GM23338 (cell line): ENCODE measurements around the gene SLC26A1. TPM values are rescaled to one million over a fixed set of nuclear protein-coding genes. Genes with fewer than 3 reads are reported as not detected.

Source experiments
- ATAC-seq: fragments of 200-7000 bp; cut with Tn5 transposase; 3 replicates; pipeline ENCODE4 v1.9.1; 2020
- DNase-seq: peaks from one replicate; pipeline ENCODE4 v3.0.0-alpha.2; 2015; ENCODE audit warnings: low spot score
- H2AFZ ChIP-seq: fragments of 200-600 bp; sonication (generic); 2 replicates; pipeline ENCODE4 v1.8.0; 2016; ENCODE audit warnings: antibody characterized with exemption, mild to moderate bottlenecking, moderate library complexity
- H3F3A ChIP-seq: fragments of 200-600 bp; sonication (generic); replicated peaks from 2 replicates; pipeline ENCODE4 v1.8.0; 2017; ENCODE audit warnings: antibody characterized with exemption, mixed run types, low read depth
- H3K27ac ChIP-seq: fragments of 200-600 bp; sonication (generic); 2 replicates; pipeline ENCODE4 v1.6.1; 2016; ENCODE audit warnings: low read depth
- H3K27me3 ChIP-seq: fragments of 200-600 bp; sonication (generic); 2 replicates; pipeline ENCODE4 v1.8.0; 2016; ENCODE audit warnings: mild to moderate bottlenecking, mixed run types, moderate library complexity; ENCODE audit not compliant: insufficient read depth
- H3K36me3 ChIP-seq: fragments of 200-600 bp; sonication (generic); 2 replicates; pipeline ENCODE4 v1.8.0; 2016; ENCODE audit warnings: mild to moderate bottlenecking; ENCODE audit not compliant: insufficient read depth
- H3K4me1 ChIP-seq: fragments of 200-600 bp; sonication (generic); 2 replicates; pipeline ENCODE4 v1.8.0; 2016; ENCODE audit warnings: mild to moderate bottlenecking, moderate library complexity; ENCODE audit not compliant: insufficient read depth
- H3K4me2 ChIP-seq: fragments of 200-600 bp; sonication (generic); 2 replicates; pipeline ENCODE4 v1.7.1; 2017; ENCODE audit warnings: mixed run types
- H3K4me3 ChIP-seq: fragments of 200-600 bp; sonication (generic); 2 replicates; pipeline ENCODE4 v1.6.1; 2016; ENCODE audit warnings: mixed run types
- H3K79me2 ChIP-seq: fragments of 200-600 bp; sonication (generic); replicated peaks from 2 replicates; pipeline ENCODE4 v1.8.0; 2017; ENCODE audit warnings: mild to moderate bottlenecking; ENCODE audit not compliant: insufficient read depth
- H3K9me2 ChIP-seq: fragments of 200-600 bp; sonication (generic); 2 replicates; pipeline ENCODE4 v1.8.0; 2017; ENCODE audit not compliant: insufficient read depth
- H4K20me1 ChIP-seq: fragments of 200-600 bp; sonication (generic); replicated peaks from 2 replicates; pipeline ENCODE4 v1.8.0; 2017; ENCODE audit warnings: mild to moderate bottlenecking; ENCODE audit not compliant: insufficient read depth
- H3K27ac Mint-ChIP-seq: 2 replicates; pipeline ENCODE4 v1.8.0; 2020; ENCODE audit warnings: inconsistent platforms, mild to moderate bottlenecking, moderate library complexity, mixed read lengths
- H3K27me3 Mint-ChIP-seq: 3 replicates; pipeline ENCODE4 v1.8.0; 2022; ENCODE audit warnings: low read depth, mild to moderate bottlenecking, moderate library complexity, mixed read lengths, inconsistent platforms; ENCODE audit not compliant: insufficient read depth, poor library complexity
- H3K36me3 Mint-ChIP-seq: 3 replicates; pipeline ENCODE4 v1.8.0; 2021; ENCODE audit warnings: low read depth, mild to moderate bottlenecking, inconsistent platforms, moderate library complexity, mixed read lengths
- H3K4me1 Mint-ChIP-seq: 3 replicates; pipeline ENCODE4 v1.8.0; 2020; ENCODE audit warnings: mild to moderate bottlenecking, inconsistent platforms, mixed read lengths
- H3K4me3 Mint-ChIP-seq: 3 replicates; pipeline ENCODE4 v1.8.0; 2021; ENCODE audit warnings: moderate library complexity, mild to moderate bottlenecking, inconsistent platforms, mixed read lengths
- H3K9me3 Mint-ChIP-seq: 3 replicates; pipeline ENCODE4 v1.8.0; 2020; ENCODE audit warnings: moderate library complexity, mild to moderate bottlenecking, inconsistent platforms, mixed read lengths
- CREB1 ChIP-seq: fragments of 250-450 bp; sonication (Bioruptor Pico); IDR thresholded peaks from 2 replicates; pipeline ENCODE4 v1.5.0; 2020; ENCODE audit warnings: low read depth, mild to moderate bottlenecking, moderate library complexity
- EZH2 ChIP-seq: fragments of 200-600 bp; sonication (generic); IDR thresholded peaks from one replicate; pipeline ENCODE4 v1.8.0; 2017; ENCODE audit warnings: antibody characterized with exemption, mild to moderate bottlenecking, low read depth; ENCODE audit not compliant: unreplicated experiment
- EZH2phosphoT487 ChIP-seq: fragments of 200-600 bp; sonication (generic); IDR thresholded peaks from one replicate; pipeline ENCODE4 v1.8.1; 2018; ENCODE audit warnings: antibody characterized with exemption; ENCODE audit not compliant: unreplicated experiment
- JUNB ChIP-seq: IDR thresholded peaks from one replicate; pipeline ENCODE4 v1.6.1; 2016; ENCODE audit warnings: antibody characterized with exemption; ENCODE audit not compliant: unreplicated experiment
- NANOG ChIP-seq: IDR thresholded peaks from 2 replicates; pipeline ENCODE4 v1.6.1; 2016; ENCODE audit warnings: antibody characterized with exemption, borderline replicate concordance
- POLR2AphosphoS5 ChIP-seq: IDR thresholded peaks from 2 replicates; pipeline ENCODE4 v1.6.1; 2016; ENCODE audit warnings: antibody characterized with exemption, low read depth
- STAT1 ChIP-seq: IDR thresholded peaks from one replicate; pipeline ENCODE4 v1.6.1; 2016; ENCODE audit warnings: antibody characterized with exemption; ENCODE audit not compliant: unreplicated experiment
- ZNF114 ChIP-seq: fragments of 250-450 bp; sonication (Bioruptor Pico); IDR thresholded peaks from 2 replicates; pipeline ENCODE4 v1.5.0; 2020; ENCODE audit warnings: mild to moderate bottlenecking, moderate library complexity
- ZNF331 ChIP-seq: fragments of 250-450 bp; sonication (Bioruptor Pico); IDR thresholded peaks from 2 replicates; pipeline ENCODE4 v1.5.0; 2020; ENCODE audit warnings: low read depth, mild to moderate bottlenecking, moderate library complexity
- polyA plus RNA-seq: library from polyadenylated mRNA; unstranded; fragments of >200 nt; fragmentation: Nextera tagmentation; extraction: Ambion mirVana; gene quantifications from 2 replicates; pipeline ENCODE4 v1.2.1, GENCODE V29; 2016
- total RNA-seq: library from RNA; depleted of rRNA; stranded (reverse); fragments of >200 nt; shearing (Covaris generic); gene quantifications from 2 replicates; pipeline ENCODE4 v1.2.3, GENCODE V29; 2014
- TF ChIP-seq, protein P1 (sequence below): IDR thresholded peaks from one replicate; pipeline ENCODE4 v1.6.1; 2018; ENCODE audit warnings: antibody characterized with exemption; ENCODE audit not compliant: unreplicated experiment
- TF ChIP-seq, protein P2 (sequence below): IDR thresholded peaks from 2 replicates; pipeline ENCODE4 v1.6.1; 2016; ENCODE audit warnings: antibody characterized with exemption
- TF ChIP-seq, protein P3 (sequence below), 2 experiments: fragments of 200-600 bp in 1 of 2; sonication (generic) in 1 of 2; conservative IDR thresholded peaks; 2 replicates each; pipeline versions ENCODE4 v1.5.1 to v1.6.1; 2016 to 2017; ENCODE audit warnings: antibody characterized with exemption in 2 of 2, low read depth in 2 of 2, mild to moderate bottlenecking in 2 of 2, moderate library complexity in 1 of 2
- TF ChIP-seq, protein P4 (sequence below): fragments of 250-450 bp; sonication (Bioruptor Pico); IDR thresholded peaks from 2 replicates; pipeline ENCODE4 v1.5.0; 2020; ENCODE audit warnings: mild to moderate bottlenecking, moderate library complexity

The SLC26A1 gene
- total and polyA plus RNA-seq, 2 experiments from 2014 or later = 0.10 to 0.27 TPM

DNA sequence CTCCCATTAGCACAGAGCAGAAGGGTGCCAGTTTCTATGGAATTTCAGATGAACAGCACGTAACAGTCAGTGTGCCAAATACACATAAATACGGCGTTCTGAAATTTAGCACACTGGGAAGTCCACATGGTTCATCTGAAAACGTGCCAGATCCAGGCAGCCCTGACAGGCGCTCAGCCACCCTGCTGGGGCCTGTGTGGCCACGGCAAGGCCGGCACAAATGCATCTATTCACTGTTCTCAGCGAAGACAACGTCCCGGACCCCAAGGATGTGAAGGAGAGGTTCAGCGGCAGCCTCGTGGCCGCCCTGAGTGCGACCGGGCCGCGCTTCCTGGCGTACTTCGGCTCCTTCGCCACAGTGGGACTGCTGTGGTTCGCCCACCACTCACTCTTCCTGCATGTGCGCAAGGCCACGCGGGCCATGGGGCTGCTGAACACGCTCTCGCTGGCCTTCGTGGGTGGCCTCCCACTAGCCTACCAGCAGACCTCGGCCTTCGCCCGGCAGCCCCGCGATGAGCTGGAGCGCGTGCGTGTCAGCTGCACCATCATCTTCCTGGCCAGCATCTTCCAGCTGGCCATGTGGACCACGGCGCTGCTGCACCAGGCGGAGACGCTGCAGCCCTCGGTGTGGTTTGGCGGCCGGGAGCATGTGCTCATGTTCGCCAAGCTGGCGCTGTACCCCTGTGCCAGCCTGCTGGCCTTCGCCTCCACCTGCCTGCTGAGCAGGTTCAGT, 35.5 kb downstream of the SLC26A1 start:
- Histone ChIP-seq H3K4me1 (no peaks in the 10 kb centered on the region), H3K36me3 (no peaks in the 10 kb centered on the region)
- no peak for DNase-seq

More for the DNA sequence above, 35.5 kb downstream of the SLC26A1 start:
- no peak overlapping the region for H3K4me3 ChIP-seq
- no peak overlapping the region for H3K27ac ChIP-seq
- Mint-ChIP-seq H3K9me3 (no peaks in the 10 kb centered on the region), H3K4me1 (no peaks in the 10 kb centered on the region), H3K4me3 (no peak overlapping the region), H3K27ac (no peak overlapping the region), H3K27me3 (peaks cover 1% of the 10 kb centered on the region), H3K36me3 (no peaks in the 10 kb centered on the region; the same call in 2 of the 3 replicates)
- no peak for ATAC-seq
- no peaks in the 10 kb centered on the region for H3K27me3 ChIP-seq
- TF ChIP-seq, protein P1, sequence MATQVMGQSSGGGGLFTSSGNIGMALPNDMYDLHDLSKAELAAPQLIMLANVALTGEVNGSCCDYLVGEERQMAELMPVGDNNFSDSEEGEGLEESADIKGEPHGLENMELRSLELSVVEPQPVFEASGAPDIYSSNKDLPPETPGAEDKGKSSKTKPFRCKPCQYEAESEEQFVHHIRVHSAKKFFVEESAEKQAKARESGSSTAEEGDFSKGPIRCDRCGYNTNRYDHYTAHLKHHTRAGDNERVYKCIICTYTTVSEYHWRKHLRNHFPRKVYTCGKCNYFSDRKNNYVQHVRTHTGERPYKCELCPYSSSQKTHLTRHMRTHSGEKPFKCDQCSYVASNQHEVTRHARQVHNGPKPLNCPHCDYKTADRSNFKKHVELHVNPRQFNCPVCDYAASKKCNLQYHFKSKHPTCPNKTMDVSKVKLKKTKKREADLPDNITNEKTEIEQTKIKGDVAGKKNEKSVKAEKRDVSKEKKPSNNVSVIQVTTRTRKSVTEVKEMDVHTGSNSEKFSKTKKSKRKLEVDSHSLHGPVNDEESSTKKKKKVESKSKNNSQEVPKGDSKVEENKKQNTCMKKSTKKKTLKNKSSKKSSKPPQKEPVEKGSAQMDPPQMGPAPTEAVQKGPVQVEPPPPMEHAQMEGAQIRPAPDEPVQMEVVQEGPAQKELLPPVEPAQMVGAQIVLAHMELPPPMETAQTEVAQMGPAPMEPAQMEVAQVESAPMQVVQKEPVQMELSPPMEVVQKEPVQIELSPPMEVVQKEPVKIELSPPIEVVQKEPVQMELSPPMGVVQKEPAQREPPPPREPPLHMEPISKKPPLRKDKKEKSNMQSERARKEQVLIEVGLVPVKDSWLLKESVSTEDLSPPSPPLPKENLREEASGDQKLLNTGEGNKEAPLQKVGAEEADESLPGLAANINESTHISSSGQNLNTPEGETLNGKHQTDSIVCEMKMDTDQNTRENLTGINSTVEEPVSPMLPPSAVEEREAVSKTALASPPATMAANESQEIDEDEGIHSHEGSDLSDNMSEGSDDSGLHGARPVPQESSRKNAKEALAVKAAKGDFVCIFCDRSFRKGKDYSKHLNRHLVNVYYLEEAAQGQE = no peak
- no peak for TF ChIP-seq EZH2phosphoT487
- no peak for TF ChIP-seq EZH2
- no peak for TF ChIP-seq POLR2AphosphoS5
- TF ChIP-seq STAT1 = no peak
- no peak for TF ChIP-seq CREB1
- no peak for TF ChIP-seq ZNF331 (CRISPR knock-in tag)
- TF ChIP-seq, protein P2, sequence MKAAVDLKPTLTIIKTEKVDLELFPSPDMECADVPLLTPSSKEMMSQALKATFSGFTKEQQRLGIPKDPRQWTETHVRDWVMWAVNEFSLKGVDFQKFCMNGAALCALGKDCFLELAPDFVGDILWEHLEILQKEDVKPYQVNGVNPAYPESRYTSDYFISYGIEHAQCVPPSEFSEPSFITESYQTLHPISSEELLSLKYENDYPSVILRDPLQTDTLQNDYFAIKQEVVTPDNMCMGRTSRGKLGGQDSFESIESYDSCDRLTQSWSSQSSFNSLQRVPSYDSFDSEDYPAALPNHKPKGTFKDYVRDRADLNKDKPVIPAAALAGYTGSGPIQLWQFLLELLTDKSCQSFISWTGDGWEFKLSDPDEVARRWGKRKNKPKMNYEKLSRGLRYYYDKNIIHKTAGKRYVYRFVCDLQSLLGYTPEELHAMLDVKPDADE = no peak
- no peak for TF ChIP-seq NANOG
- TF ChIP-seq, protein P3, sequence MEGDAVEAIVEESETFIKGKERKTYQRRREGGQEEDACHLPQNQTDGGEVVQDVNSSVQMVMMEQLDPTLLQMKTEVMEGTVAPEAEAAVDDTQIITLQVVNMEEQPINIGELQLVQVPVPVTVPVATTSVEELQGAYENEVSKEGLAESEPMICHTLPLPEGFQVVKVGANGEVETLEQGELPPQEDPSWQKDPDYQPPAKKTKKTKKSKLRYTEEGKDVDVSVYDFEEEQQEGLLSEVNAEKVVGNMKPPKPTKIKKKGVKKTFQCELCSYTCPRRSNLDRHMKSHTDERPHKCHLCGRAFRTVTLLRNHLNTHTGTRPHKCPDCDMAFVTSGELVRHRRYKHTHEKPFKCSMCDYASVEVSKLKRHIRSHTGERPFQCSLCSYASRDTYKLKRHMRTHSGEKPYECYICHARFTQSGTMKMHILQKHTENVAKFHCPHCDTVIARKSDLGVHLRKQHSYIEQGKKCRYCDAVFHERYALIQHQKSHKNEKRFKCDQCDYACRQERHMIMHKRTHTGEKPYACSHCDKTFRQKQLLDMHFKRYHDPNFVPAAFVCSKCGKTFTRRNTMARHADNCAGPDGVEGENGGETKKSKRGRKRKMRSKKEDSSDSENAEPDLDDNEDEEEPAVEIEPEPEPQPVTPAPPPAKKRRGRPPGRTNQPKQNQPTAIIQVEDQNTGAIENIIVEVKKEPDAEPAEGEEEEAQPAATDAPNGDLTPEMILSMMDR (conservative IDR thresholded peaks at IDR 0.05; ENCODE audit: low read depth in 2 of 2) = no peak
- no peak for TF ChIP-seq ZNF114 (CRISPR knock-in tag)
- TF ChIP-seq, protein P4, sequence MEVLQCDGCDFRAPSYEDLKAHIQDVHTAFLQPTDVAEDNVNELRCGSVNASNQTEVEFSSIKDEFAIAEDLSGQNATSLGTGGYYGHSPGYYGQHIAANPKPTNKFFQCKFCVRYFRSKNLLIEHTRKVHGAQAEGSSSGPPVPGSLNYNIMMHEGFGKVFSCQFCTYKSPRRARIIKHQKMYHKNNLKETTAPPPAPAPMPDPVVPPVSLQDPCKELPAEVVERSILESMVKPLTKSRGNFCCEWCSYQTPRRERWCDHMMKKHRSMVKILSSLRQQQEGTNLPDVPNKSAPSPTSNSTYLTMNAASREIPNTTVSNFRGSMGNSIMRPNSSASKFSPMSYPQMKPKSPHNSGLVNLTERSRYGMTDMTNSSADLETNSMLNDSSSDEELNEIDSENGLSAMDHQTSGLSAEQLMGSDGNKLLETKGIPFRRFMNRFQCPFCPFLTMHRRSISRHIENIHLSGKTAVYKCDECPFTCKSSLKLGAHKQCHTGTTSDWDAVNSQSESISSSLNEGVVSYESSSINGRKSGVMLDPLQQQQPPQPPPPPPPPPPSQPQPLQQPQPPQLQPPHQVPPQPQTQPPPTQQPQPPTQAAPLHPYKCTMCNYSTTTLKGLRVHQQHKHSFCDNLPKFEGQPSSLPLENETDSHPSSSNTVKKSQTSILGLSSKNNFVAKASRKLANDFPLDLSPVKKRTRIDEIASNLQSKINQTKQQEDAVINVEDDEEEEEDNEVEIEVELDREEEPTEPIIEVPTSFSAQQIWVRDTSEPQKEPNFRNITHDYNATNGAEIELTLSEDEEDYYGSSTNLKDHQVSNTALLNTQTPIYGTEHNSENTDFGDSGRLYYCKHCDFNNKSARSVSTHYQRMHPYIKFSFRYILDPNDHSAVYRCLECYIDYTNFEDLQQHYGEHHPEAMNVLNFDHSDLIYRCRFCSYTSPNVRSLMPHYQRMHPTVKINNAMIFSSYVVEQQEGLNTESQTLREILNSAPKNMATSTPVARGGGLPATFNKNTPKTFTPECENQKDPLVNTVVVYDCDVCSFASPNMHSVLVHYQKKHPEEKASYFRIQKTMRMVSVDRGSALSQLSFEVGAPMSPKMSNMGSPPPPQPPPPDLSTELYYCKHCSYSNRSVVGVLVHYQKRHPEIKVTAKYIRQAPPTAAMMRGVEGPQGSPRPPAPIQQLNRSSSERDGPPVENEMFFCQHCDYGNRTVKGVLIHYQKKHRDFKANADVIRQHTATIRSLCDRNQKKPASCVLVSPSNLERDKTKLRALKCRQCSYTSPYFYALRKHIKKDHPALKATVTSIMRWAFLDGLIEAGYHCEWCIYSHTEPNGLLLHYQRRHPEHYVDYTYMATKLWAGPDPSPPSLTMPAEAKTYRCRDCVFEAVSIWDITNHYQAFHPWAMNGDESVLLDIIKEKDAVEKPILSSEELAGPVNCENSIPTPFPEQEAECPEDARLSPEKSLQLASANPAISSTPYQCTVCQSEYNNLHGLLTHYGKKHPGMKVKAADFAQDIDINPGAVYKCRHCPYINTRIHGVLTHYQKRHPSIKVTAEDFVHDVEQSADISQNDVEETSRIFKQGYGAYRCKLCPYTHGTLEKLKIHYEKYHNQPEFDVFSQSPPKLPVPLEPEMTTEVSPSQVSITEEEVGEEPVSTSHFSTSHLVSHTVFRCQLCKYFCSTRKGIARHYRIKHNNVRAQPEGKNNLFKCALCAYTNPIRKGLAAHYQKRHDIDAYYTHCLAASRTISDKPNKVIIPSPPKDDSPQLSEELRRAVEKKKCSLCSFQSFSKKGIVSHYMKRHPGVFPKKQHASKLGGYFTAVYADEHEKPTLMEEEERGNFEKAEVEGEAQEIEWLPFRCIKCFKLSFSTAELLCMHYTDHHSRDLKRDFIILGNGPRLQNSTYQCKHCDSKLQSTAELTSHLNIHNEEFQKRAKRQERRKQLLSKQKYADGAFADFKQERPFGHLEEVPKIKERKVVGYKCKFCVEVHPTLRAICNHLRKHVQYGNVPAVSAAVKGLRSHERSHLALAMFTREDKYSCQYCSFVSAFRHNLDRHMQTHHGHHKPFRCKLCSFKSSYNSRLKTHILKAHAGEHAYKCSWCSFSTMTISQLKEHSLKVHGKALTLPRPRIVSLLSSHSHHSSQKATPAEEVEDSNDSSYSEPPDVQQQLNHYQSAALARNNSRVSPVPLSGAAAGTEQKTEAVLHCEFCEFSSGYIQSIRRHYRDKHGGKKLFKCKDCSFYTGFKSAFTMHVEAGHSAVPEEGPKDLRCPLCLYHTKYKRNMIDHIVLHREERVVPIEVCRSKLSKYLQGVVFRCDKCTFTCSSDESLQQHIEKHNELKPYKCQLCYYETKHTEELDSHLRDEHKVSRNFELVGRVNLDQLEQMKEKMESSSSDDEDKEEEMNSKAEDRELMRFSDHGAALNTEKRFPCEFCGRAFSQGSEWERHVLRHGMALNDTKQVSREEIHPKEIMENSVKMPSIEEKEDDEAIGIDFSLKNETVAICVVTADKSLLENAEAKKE (CRISPR knock-in tag) = no peak
- TF ChIP-seq JUNB = no peak
- H3K9me2 ChIP-seq = no peaks in the 10 kb centered on the region
- H3F3A ChIP-seq = no peaks in the 10 kb centered on the region
- no peaks in the 10 kb centered on the region; the same call in 1 of the 2 replicates for H4K20me1 ChIP-seq
- no peak overlapping the region for H3K4me2 ChIP-seq
- no peak overlapping the region for H2AFZ ChIP-seq
- H3K79me2 ChIP-seq = no peaks in the 10 kb centered on the region
